HG03521 (cell line): ENCODE results near the gene POTEG.
"Not testable (repeated sequence)": the region's sequence is repeated elsewhere in the genome, so short reads cannot be mapped to it uniquely, and the experiment has no call there.

Experiments used
- ATAC-seq: cut with Tn5 transposase; IDR thresholded peaks from one replicate; pipeline ENCODE4 v1.9.1; 2021; ENCODE audit warnings: mild to moderate bottlenecking, moderate library complexity; ENCODE audit not compliant: unreplicated experiment

The POTEG gene

DNA sequence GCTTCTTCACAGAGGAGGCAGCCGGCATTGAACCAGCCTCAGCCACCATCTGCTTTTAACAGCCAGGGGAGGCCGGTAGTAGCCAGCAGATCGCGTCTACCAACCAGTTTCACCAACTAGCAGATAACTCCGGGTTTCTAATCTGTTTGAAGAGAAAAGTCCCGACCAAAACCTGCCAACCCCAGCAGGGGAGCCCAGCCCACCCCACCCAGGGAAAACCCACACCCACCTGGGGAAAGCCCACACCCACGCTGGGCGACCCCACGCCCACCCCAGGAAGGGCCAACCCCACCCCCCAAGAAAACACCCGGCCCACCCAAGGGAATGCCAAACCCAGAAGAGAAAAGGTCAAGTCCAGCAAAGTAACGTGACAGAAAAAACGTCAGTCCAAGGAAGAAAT lies at the start of gene POTEG:
TSS of gene POTEG (minus strand) at position 101 of the 400 bp plus-strand sequence. CDS start at position 49, 52 bp downstream.
- not testable (repeated sequence) for ATAC-seq

DNA sequence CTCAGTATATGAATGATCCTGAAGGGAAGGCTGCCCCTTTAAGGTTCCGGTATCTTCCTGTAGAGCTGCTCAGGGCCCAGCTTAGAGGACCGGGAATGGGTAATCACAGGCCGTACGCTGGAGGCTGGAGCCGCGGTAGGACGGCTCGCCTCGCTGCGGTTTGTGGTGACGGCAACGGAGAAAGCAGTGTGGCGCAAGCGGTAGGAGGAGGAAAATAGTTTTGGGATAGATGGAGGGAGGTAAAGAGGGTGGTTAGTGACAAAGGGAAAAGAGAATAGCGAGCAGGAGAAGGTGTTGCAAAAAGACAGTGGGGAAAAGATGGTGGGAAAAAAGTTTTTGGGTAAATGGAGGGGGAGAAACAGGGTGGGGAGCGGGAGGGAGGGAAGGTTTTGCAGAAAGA lies 48.0 kb upstream of the POTEG start:
- not testable (repeated sequence) for ATAC-seq

DNA sequence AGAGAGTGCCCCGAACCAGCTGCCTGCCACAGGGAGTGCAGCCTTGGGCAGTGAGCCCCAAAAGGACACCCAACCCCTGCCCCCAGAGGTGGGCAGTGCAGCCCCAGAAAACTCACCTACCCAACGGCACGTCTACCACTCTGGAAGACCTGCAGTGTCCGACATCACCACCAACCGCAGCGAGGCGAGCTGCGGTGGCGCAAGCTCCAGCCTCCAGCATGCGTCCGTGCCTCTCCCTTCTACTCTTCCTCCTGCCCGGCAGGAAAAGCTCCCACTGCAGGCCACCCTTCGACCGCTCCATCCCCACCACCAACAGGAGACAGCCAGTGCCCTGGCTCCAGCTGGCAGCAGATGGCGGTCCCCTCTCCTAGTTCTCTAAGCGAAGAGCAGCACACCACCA lies 47.3 kb upstream of the POTEG start:
- not testable (repeated sequence) for ATAC-seq

DNA sequence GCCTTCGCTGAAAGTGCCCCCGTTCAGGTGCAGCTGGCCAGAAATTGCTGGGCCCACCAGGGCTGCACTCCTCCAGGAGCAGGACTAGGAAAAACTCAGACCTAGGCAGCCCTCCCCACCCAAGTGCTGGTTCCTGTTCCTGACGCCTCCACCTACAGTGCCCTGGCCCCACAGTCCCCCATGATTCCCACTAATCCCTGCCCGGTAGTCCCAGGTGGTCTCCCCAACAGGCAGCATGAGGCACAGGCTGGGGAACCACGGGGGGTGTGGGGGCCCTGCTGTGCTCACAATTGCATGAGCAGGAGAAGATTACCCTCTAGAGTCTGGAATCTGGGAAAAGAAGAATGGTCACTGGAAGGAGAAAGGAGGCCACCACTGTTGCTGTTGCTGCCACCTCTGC lies 46.4 kb upstream of the POTEG start:
- not testable (repeated sequence) for ATAC-seq

DNA sequence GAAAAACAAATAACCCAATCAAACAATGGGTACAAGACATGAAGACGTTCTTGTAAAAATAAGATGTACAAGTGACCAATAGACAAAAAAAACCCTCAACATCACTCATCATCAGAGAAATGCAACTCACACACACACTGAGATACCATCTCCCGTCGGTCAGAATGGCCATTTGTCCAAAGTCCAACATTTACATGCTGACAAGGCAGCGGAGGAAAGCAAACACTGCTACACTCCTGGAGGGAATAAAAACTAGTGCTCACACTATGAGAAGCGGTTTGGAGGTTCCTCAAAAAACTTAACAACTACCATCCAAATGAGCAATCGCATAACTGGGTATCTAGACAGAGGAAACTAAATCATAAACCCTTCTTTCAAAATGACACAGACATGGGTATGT lies 11.6 kb upstream of the POTEG start:
- ATAC-seq = not testable (repeated sequence)

DNA sequence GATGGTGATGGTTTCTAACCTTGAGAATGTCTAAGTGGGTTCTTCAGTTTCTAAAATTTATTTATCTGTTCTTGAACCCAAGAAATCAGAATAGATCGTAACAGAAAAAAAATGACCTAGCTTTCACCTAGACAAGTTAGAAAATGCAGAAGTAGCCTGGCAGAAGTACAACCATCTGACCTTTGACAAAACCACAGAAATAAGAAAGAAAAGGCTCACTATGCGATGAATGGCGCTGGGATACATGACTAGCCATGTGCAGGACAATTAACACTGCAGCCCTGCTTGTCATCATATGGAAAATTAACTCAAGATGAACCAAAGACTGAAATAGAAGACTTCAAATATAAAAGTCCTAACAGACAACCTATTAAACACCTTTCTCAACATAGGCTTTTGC lies 5.7 kb upstream of the POTEG start:
- not testable (repeated sequence) for ATAC-seq

DNA sequence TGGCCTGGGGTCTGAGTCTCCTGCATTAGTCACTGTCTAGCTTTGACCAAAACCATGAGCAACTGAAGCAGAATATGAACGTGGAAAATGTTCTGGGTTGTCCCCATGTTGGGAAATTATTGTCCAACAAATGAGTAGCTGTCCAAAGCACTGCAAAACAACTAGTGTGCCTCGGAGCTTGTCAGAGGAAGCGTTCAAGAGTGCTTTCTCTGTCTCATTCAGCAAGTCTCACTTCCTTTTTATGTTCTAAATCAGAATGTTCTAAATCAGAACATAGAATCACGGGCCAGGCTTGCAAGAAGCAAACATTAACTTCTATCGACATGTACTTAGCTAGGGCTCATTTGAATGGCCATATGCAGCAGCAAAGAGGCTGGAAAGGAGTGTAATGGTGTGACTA lies 5.1 kb upstream of the POTEG start:
- not testable (repeated sequence) for ATAC-seq

DNA sequence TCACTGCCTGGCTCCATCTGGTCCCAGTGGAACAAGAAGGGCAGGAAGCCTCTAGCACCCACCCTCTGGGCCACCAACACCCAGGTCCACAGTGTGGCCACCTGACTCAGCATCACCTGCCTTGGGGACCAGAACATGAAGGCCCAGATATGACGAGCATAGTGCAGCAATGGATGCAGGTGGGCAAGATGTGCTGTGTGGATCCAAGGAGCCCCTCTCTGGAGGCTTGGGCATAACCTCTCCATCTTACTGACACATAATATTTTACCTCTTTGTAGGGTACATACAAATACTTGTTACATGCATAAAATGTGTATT lies 2.9 kb upstream of the POTEG start:
- ATAC-seq = not testable (repeated sequence)

DNA sequence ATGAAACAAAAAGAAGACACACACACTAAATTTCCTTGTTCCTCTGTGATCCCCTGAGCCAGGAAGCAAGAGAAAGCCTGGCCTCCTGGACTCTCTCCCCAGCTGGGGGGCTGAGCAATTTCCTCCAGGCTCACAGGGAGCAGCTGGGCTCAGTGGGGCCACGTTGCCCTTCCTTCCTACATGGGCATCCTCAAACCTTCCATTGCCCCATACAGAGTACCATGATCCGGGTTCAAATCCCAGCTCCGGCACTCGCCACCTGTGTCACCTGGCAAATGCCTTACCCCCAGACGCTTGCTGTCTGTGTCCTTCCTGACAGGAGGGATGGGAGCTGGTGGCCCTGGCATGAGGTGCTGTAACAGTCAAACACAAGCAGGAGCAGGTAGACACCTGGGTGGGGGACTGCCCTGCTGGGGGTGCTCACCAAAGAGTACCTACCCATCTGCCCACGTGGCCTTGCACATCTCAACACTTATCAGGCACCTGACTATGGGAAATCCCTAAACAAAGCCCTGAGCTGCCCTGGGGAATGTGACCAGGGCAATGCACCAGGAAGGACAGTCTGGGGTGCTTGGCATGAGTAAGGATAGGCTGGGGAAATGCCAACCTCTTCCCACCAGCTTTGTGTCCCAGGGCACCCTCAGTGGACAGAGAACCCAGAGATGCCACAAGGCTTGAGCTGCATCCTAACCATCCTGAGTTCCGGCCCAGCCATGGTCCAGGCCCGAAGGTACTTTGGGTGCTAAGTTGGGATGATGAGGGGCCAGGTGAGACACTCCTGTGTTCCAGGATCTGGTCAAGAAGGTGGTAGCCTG lies 2.4 kb upstream of the POTEG start:
- not testable (repeated sequence) for ATAC-seq

DNA sequence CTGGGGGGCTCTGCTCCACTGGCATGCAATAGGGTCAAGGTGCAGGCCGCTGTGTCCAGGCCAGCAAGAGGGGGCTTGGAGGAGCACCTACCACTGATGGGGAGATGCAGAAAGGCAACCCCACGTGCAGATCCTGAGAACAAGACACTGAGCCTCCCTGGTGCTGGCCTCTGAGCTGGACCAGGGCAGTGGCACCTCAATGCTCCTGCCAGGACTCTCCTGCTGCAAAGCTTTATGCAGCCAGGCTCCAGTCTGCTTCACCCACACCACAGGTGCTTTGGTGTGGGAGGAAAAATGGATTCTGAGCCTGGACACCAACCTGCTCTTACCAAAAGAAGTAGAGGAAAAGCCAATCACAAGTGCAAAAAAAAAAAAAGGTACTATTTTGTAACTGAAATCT lies 1.7 kb upstream of the POTEG start:
- not testable (repeated sequence) for ATAC-seq

DNA sequence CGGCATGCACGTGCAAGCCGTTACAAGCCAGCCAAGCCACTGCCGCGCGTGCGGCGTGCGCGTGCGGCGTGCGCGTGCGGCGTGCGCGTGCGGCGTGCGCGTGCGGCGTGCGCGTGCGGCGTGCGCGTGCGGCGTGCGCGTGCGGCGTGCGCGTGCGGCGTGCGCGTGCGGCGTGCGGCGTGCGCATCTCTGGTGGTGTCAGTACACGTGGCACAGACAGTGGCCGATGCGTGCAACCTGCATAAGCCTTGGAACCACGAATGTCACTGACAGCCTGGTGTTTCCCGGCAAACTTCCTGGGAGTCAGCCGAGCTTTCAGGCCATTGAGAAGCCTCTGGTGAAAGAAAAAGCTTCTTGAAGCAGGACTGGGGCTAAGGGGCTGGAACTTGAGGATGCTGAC lies 750 bp upstream of the POTEG start:
- ATAC-seq = not testable (repeated sequence)

DNA sequence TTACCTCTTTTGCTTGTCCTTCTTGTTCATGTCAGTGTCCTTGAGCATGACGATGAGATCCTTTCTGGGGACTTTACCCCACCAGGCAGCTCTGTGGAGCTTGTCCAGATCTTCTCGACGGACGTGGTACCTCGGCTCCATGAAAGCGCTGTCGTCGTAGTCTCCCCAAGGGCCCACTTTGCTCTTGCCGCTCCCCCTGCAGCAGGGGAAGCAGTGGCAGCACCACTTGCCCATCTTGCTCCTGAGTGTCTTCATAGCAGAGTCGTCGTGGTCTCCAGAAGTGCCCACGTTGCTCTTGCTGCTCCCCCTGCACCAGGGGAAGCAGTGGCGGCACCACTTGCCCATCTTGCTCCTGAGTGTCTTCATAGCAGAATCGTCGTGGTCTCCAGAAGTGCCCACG lies 376 bp downstream of the POTEG start:
- ATAC-seq = not testable (repeated sequence)

DNA sequence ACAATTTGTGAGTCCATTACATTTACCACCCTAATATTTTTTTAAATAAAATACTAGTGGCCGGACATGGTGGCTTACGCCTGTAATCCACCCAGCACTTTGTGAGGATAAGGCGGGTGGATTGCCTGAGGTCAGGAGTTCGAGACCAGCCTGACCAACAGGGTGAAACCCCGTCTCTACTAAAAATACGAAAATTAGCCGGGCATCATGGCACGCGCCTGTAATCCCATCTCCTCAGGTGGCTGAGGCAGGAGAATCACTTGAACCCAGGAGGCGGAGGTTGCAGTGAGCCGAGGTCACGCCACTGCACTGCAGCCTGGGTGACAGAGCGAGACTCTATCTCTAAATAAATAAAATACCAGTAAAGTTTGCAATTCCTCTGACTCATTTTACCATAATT lies 25.6 kb downstream of the POTEG start:
- ATAC-seq = not testable (repeated sequence)

DNA sequence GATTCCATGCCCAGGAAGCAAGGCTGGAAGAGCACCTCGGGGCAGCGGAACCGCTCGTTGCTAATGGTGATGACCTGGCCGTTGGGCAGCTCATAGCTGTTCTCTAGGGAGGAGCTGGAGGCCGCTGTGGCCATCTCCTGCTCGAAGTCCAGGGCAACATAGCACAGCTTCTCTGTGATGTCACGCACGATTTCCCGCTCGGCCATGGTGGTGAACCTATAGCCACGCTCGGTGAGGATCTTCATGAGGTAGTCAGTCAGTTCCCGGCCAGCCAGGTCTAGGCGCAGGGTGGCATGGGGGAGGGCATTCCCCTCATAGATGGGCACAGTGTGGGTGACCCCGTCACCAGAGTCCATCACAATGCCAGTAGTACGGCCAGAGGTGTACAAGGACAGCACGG lies 32.0 kb downstream of the POTEG start:
- ATAC-seq = not testable (repeated sequence)

DNA sequence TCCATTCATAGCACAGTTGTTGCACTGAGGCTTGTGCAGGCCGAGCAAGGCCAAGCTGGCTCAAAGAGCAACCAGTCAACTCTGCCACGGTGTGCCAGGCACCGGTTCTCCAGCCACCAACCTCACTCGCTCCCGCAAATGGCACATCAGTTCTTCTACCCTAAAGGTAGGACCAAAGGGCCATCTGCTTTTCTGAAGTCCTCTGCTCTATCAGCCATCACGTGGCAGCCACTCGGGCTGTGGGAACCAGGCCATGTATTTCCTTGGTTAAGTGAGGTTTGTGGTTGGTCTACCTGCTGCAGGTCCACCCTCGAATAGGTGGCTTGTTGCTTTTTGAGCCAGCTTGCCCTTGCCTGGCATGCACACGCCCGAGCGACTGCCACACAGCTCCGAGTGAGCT lies 39.4 kb downstream of the POTEG start:
- not testable (repeated sequence) for ATAC-seq

DNA sequence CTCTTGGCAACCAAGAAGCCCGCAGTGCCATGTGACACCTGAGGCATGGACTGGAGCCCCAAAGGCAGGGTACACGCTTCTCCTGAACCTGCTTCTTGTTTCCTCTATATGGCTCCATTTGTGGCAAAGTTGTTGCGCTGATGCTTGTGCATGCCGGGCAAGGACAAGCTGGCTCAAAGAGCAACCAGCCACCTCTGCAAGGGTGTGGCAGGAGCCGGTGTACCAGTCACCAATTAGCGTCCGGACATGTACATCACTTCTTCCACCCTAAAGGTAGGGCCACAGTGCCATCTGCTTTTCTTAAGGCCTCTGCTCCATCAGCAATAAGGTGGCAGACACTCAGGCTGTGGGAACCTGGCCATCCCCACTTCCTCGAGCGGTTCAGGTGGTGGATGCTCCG lies 43.9 kb downstream of the POTEG start:
- not testable (repeated sequence) for ATAC-seq

DNA sequence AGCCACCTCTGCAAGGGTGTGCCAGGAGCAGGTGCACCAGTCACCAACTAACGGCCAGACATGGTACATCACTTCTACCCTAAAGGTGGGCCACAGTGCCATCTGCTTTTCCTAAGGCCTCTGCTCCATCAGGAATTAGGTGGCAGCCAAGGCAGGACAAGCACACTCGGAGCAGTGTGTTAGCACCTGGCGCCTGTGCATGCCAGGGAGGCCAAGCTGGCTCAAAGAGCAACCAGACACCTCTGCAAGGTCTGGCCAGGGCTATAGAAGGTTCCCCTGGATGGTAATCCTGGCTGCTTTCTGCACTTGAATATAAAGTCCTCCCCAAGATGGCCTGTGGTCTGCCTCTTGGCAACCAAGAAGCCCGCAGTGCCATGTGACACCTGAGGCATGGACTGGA lies 45.4 kb downstream of the POTEG start:
- ATAC-seq = not testable (repeated sequence)

DNA sequence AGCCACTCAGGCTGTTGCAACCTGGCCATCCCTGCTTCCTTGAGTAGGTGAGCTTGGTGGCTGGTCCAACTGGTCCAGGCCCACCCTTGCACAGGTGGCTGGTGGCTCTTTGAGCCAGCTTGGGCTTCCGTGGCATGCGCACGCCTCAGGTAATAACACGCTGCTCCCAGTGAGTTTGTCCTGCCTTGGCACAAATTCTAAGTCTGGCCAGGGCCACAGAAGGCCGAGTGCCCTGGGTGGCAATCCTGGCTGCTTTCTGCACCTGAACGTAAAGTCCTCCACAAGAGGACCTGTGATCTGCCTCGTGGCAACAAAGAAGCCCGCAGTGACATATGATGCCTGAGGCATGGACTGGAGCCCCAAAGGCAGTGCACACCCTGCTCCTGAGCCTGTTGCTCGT lies 47.1 kb downstream of the POTEG start:
- ATAC-seq = not testable (repeated sequence)

DNA sequence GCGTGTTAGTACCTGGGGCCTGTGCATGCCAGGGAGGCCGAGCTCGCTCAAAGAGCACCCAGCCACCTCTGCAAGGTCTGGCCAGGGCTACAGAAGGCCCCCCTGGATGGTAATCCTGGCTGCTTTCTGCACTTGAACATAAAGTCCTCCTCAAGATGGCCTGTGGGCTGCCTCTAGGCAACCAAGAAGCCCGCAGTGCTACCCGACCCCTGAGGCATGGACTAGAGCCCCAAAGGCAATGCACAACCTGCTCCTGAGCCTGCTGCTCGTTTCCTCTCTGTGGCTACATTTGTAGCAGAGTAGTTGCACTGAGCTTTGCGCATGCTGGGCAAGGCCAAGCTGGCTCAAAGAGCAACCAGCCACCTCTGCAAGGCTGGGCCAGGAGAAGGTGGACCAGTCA lies 47.8 kb downstream of the POTEG start:
- not testable (repeated sequence) for ATAC-seq

DNA sequence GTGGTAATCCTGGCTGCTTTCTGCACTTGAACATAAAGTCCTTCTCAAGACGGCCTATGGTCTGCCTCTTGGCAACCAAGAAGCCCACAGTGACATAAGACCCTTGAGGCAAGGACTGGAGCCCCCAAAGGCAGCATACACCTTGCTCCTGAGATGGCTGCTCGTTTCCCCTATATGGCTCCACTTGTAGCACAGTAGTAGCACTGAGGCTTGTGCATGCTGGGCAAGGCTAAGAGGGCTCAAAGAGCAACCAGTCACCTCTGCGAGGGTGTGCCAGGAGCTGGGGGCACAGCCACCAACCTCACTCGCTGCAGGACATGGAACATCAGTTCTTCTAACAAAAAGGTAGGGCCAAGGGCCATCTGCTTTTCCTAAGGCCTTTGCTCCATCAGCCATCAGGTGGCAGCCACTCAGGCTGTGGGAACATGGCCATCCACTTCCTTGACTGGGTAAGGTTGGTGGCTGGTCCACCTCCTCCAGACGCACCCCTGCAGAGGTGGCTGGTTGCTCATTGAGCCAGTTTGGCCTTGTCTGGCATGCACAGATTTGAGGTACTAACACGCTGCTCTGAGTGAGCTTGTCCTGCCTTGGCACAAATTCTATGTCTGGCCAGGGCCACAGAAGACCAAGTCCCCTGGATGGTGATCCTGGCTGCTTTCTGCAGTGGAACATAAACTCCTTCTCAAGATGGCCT lies 49.9 kb downstream of the POTEG start:
- not testable (repeated sequence) for ATAC-seq

DNA sequence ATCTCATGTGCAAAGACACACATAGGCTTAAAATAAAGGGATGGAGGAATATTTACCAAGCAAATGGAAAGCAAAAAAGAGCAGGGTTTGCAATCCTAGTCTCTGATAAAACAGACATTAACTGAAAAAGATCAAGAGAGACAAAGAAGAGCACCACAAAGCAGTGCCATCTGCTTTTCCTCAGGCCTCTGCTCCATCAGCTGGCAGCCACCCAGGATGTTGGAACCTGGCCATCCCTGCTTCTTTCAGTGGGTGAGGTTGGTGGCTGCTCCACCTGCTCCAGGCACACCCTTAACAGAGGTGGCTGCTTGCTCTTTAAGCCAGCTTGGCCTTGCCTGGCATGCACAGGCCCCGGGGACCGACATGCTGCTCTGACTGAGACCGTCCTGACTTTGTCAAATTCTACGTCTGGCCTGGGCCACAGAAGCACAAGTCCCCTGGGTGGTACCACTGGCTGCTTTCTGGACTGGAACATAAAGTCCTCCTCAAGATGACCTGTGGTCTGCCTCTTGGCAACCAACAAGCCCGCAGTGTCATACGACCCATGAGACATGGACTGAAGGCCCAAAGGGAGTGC lies 51.0 kb downstream of the POTEG start:
- not testable (repeated sequence) for ATAC-seq

DNA sequence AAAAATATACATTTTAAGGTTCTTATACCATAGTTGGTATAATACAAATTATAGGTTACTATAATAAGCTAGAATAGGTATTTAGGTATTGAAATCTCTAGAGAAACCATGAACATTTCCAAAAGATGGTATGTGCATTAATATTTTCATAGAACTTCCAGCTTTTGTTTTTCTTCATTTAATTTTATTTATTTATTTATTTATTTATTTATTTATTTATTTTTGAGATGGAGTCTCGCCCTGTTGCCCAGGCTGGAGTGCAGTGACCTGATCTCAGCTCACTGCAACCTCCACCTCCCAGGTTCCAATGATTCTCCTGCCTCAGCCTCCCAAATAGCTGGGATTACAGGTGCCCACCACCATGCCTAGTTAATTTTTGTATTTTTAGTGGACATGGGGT lies 54.0 kb downstream of the POTEG start:
- ATAC-seq = not testable (repeated sequence)
